Stimulated activated CD8-positive, alpha-beta memory T cell treated with anti-CD3 and anti-CD28 coated beads, Interleukin-12 subunit alpha, Interleukin-12 subunit beta, amount 100 ng/mL, for 1 hour (primary cell): Measurements from ENCODE around the gene C14orf119.
A peak's percentile ranks its signal among the peaks of the same experiment; 100 is the strongest.
"Not testable (repeated sequence)": the region's sequence is repeated elsewhere in the genome, so short reads cannot be mapped to it uniquely, and the experiment has no call there.

Experiments used
- DNase-seq: peaks from one replicate; pipeline ENCODE4 v3.0.0-alpha.2; 2020; ENCODE audit warnings: low read depth

The C14orf119 gene

DNA sequence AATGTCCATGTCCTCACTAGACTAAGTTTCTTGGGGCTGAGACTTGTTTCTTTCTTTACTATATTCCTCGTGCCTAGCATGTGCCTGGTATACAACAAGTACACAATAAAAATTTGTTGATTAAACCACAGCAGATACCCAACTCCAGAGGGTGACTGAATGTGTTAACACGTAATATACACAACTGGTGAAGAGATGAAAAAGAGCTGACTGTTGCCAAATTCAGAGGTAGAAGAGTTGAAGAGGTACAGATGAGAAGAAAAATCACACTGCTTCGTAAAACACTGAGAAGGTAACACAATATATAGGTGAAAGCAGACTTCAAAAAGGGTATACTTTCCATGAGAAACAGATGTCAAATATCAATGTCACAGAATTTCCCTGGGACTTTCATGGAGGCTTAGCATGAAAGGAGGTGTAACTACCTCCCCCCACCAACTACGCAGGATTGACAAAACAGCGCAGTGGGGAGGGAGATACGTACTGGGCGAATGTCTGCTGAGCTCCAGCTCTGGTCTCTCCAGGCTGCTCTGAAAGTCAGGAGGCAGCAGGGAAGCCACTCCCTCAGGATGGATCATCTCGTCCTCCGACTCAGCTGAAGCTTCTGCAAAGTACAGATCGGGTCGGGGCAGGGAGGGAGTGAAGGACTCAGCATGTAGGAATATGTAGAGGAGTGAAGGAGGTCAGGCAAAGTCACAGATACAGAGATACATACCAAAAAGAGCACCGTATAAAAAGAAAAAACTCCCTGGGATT lies 5.6 kb upstream of the C14orf119 start:
- no peak for DNase-seq

DNA sequence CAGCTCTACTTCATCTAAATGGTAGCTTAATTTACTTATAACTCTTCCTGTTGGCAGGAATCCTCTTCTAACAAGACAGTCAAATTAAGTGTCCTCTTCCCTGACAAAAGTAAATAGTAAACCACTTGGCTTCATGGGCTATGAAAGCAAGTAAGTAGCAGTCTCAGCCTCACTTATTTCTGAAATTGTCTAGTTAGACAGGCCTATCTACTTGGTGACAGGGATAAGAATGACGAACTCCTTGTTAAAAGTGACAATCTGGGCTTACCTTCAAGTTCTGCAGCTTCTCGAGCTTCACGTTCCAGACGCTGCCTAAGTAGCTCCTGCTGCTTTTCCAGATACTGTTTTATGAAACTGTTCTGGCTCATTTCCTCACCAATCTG lies 5.1 kb upstream of the C14orf119 start:
- no peak for DNase-seq

DNA sequence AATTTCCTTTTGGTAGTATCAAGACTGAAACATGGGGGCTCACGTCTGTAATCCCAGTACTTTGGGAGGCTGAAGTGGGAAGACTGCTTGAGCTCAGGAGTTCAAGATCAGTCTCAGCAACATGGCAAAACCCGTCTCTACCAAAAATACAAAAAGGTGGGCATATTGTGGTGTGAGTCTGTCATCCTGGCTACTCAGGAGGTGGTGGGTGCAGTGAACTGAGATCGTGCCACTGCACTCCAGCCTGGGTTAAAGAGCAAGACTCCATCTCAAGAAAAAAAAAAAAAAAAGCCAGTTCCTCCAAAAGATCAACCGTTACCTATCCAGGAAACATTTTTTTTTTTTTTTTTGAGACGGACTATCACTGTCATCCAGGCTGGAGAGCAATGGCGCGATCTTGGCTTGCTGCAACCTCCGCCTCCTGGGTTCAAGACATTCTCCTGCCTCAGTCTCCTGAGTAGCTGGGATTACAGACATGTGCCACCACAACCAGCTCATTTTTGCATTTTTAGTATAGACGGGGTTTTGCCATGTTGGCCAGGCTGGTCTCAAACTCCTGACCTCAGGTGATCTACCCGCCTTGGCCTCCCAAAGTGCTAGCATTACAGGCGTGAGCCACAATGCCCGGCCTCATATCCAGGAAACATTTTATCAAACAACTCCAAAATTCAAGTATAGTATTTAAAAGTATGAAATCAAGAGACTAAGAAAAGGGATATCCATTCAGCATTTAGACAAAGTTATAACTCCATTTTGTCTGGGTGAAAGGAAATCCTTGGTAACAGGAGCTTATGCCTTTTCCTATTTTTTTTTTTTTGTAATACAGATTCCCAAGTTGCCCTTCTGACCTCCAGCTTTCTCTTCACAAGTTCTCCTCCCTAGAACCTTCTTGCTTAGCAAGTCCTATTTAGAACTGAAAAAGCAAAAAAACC lies 3.7 kb upstream of the C14orf119 start:
- no peak for DNase-seq

DNA sequence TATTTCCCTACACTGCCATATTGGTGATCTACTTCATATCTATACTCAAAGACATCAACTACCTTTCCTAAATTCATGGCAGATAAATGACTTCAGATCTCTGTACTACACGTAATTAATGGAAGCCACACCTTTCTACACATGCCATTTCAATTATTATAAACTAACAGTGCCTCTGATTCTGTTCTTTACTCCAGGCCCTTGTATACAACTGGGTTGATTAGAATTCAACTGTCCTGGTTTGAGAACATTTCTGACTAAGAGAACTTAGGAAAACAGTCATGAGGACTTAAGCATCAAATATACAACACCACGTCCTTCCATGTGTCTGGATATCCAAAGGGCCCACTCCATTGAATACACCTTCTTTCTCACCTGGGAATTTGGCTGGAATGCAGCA lies 2.2 kb upstream of the C14orf119 start:
- DNase-seq: no peak

DNA sequence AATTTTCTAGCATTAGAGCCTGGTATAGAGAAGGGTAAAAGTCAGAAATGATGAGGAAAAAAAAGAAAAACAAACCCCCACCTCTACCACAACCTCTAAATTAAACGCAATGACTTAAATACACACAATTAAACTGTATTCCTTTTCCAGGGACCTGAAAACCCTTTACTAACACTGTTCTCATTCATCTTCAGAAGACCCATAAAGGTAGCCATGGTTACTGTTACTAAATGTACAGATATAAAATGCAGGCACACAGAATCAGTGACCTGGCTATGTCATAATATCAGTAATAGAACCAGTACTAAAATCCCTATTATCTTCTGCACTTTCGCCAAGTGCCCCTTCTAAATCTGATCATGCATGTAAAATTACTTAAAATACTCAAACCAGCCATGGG lies 1.8 kb upstream of the C14orf119 start:
- no peak for DNase-seq

GRCh38 chr14:23093991-23094665 lies 1.2 kb upstream of the C14orf119 start:
- DNase-seq: no peak

GRCh38 chr14:23094666-23095195 lies 574 bp upstream of the C14orf119 start, which contains the start of gene ACIN1:
TSS of gene ACIN1 (minus strand) at chr14:23095136. CDS start at chr14:23095112, 24 bp downstream.
- peak; percentile 51 for DNase-seq

DNA sequence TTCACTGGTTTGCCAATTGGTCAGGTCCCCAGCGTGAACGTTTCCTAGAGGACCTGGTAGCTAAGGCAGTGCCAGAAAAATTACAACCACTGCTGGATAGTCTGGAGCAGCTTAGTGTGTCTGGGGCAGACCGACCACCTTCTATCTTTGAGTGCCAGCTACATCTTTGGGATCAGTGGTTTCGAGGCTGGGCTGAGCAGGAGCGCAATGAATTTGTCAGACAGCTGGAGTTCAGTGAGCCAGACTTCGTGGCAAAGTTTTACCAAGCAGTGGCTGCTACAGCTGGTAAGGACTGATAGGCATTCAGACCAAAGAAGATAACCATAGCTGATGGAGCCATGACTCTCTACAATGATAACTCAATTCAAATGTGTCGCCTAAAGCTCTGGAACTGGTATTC lies 2.5 kb downstream of the C14orf119 start:
- no peak for DNase-seq

DNA sequence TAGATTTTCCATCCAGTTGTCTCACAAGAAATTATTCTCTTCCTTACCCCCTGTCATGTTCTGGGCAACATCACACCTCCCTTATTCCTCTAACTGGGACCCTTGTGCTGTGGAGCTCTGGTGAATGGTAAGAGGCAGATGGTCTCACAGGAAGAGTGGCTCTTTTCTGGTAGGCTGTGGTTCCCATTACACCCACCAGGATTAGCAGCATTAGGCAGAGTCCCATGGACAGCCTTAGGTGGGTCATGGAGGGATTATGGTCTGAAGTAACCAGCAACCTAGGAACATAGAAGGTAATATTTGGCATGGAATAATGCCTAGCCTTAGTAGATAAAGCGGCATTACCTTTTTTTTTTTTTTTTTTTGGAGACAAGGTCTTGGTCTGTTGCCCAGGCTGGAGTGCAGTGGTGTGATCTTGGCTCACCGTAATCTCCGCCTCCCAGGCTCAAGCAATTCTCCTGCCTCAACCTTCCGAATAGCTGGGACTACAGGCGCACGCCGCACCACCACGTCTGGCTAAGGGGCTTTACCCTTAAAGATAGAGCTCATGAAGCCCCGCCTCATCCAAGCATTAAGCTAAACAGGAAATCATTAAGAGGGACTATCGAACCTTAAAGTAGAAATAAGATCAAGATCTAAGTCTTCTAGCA lies 4.0 kb downstream of the C14orf119 start:
- DNase-seq: no peak

DNA sequence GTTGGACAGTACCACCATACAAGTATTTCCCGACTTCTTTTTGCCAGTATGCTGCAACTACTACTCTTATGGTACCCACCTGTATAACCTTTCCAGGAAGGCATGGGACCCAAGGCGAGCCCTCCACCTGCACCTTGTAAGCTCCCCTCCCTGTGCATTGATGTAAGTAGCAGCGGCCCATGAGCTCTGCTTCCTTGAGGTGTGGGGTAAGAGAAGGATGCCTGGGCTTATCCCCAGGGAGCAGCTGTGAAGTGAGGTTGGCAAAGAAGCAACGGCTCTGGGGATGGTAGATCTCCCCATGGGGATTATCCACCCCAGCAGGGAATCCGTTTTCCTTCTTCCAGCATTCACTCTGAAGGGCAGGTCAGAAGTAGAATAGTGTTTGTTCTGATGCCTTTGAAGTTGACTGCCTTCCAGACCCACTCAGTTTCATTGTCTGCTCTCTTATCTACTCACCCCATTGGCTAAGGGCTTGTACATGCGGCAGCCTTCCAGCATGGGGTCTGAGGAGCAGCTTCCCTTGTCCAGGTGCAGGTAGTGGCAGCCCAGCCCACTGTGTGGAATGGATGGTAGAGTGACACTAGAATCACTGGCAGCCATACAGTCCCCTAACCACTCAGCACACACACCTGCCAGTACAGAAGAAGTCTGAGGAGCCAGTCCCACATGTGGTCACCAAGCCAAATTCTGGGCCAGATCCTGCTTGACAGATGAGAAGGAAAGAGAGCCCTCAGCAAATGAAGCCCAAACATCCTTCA lies 6.1 kb downstream of the C14orf119 start:
- DNase-seq: no peak

DNA sequence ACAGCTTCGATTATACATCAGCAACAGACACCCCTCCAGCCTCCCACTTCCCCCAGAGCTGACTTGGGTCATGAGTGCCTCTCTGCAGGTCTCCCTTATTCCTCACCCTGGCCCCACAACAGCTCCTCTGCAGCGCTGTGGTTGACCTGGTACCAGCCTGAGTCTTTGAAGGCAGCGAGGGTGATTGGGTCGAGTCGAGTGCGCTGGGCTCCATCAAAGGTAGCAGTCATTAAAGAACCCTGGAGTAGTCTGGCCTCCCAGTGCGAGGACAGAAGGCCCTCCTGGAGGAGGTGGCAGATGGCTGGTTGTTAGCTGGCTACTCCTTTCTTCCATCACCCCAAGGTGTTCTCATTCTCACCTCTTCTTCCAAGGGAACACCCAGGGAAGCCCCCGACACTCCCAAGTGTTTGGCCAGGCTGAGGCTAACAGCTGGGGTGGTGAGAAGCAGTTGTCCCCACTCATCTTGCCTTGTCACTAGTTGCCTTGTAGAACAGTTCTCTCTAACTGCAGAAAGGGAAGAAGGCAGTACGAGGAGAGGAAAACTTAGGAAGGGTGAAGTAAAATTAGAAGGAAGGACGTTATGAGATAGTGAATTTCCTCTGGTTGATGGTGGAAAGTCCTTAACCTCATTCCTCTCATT lies 6.8 kb downstream of the C14orf119 start:
- DNase-seq: no peak

DNA sequence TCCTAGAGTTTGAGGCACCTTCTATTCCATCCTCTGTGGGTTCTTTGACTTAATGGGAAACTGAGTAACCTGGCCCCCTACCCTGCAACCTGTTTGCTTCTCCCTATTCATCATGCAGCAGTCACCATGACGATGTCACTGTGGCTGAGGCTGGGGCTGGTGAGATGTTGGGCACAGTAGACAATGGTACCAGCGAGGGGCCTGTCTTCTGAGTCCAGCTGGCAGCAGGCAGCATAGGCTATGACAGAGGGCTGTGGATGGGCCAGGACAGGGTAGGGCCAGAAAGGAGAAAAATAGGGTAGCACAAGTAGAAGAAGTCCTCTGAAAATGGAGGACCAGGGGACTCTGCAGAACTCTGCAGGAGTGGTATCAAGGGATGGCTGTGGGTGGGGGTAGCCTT lies 7.5 kb downstream of the C14orf119 start:
- no peak for DNase-seq

- no peak for DNase-seq
These were observed 8.3 kb downstream of the C14orf119 start for GRCh38 chr14:23103581-23103980.

DNA sequence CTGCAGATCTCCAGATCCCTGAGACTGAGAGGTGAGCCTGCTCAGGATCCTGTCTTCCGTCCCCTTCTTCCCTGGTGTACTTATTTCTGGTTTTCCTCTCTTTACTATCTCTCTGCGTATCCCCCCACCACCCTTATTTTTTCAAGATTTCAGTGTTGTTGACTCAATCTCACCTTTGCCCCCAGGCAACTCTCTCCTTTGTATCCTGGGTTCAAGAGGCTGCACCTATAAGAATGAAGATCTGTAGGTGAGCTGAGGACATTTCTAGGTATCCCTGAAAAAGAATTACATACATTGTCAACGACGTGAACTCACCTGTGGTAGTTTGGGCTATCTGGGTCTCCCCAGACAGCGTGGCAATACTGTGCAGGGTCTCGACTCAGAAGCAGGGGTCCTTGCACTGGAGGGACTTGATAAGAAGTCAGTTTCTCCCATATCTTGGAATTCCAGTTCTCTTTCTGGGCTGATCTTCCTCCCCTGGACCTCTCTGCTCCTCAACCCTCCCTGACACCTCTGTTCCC lies 8.8 kb downstream of the C14orf119 start:
- no peak for DNase-seq

DNA sequence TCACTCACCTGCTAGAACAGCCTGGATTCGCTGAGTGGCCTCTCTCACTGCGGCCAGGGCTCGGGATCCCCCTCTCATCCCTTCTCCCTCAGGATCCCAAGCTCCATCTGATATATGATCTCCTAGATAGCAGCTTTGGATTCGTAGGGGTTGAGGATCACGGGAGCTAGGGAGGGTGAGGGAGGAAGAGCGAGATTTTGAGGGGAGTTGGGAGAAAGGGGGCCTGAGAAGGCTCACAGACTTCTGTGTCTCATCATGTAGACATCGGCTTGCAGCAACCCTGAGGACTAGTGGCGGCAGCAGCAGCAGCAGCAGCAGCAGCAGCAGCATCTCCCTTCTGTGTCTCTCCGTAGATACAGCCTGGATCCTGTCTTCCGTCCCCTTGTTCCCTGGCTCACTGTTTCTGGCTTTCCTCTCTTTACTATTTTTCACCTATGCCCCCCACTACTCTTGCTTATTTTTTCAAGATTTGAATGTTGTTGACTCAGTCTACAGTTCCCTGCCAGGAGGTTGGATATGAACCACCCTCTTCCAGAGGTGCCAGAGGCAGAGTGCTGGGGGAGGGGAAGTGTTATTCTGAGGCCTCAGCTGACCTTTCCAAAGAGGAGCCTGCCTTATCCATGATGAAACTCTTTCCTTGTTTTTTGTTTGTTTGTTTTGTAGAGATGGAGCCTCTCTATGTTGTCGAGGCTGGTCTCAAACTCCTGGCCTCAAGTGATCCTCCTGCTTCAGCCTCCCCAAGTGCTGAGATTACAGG lies 9.5 kb downstream of the C14orf119 start, which contains the start of gene CIROP:
TSS of gene CIROP (minus strand) at position 399 of the 757 bp plus-strand sequence. CDS start at position 330, 69 bp downstream.
- no peak for DNase-seq

DNA sequence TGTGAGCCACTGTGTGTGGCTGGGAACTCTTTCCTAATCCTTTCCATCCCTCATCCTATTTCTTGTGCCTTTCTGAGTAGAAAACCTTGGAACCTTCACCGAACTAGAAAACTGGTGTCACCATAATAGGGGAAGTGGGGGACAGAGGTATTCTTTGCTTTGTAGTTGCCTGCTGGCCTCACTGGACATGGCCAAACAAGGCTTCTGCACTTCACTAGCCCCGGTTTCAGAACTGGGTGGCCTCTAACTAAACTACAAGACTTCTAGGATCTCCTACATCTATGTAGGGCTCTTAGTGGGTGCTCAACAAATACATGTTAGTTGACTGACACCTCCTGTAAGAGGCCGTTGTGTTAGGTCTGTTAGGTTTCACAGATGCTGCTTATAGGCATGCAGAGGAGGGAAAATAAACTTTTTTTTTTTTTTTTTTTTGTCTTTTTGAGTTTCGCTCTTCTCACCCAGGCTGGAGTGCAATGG lies 10.1 kb downstream of the C14orf119 start:
- no peak for DNase-seq

DNA sequence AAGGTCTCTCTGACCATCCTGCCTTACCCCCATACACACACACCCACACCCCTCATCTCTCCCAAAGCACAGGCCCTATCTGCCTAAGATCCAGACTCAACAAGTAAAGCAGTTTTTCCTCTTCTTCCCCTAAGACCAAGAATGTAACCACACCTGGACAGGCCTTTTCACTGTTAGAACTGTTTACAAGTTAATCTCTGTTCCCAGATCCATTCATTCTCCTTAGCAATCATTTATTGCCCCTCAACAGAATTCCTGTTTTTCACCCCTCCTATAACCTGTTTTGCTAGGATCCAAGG lies 11.4 kb downstream of the C14orf119 start:
- no peak for DNase-seq

DNA sequence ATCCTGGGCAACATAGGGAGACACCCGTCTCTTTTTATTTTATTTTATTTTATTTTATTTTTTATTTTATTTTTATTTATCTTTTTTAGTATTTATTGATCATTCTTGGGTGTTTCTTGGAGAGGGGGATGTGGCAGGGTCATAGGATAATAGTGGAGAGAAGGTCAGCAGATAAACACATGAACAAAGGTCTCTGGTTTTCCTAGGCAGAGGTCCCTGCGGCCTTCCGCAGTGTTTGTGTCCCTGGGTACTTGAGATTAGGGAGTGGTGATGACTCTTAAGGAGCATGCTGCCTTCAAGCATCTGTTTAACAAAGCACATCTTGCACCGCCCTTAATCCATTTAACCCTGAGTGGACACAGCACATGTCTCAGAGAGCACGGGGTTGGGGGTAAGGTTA lies 12.3 kb downstream of the C14orf119 start:
- DNase-seq: not testable (repeated sequence)

GRCh38 chr14:23108169-23108568 lies 12.9 kb downstream of the C14orf119 start:
- DNase-seq: not testable (repeated sequence)
